Measurements from ENCODE around the gene SETD1B. TPM values are rescaled to one million over a fixed set of nuclear protein-coding genes. Genes with fewer than 3 reads are reported as not detected.

SETD1B gene
- total and polyA plus RNA-seq, 2 donors (not counting 1 experiment from before 2014, with no cell fraction given): 7.9 to 61.4 TPM

DNA sequence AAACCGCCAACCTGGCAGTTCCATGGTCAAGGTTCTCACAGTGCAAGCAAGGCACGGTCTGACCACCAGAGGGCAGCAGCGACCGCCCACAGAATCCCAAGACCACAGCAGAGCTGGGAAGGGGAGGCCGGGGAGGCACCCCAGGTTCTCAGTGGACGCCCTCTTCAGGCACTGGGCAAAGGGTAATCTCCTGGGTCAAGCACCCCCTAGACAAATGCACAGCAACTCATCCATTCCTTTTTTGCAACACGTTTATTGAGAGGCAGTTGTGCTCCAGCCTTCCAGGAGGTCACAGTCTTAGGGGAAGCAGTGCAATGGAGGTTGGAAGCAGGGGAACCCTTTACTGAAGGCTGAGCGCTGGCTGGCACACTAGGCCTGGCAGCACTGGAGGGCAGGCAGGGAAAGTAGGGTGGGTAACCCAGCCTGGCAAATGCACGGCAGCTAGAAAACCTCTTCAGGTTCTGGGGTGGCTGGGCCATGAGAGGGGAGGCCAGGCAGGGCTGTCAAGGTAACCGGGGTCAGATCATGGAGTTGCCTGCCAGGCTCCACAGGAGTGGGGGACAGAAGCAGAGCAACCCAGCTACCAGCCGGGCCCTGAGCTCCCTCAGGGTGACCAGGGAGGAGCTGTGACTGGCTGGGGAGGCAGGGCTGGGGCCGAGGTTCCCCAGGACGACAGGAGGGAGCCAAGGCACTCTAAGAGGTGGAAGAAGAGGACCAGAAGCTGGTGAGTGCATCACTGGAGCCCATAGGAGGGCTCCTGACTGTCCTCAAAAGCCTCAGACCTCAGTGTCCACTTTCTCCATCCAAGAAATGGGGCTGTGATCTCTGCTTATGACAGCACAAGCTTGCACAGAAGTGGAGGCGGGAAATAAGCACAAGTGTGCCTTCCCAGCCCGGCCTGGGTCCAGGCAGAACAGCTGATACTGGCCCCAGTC is 8.5 kb upstream of the SETD1B start:
- no peak for TF ChIP-seq EZH2 (IDR thresholded peaks at IDR 0.05; ENCODE audit: borderline replicate concordance, insufficient read depth, low read depth, low read length, poor library complexity, severe bottlenecking)
- TF ChIP-seq, protein P1, sequence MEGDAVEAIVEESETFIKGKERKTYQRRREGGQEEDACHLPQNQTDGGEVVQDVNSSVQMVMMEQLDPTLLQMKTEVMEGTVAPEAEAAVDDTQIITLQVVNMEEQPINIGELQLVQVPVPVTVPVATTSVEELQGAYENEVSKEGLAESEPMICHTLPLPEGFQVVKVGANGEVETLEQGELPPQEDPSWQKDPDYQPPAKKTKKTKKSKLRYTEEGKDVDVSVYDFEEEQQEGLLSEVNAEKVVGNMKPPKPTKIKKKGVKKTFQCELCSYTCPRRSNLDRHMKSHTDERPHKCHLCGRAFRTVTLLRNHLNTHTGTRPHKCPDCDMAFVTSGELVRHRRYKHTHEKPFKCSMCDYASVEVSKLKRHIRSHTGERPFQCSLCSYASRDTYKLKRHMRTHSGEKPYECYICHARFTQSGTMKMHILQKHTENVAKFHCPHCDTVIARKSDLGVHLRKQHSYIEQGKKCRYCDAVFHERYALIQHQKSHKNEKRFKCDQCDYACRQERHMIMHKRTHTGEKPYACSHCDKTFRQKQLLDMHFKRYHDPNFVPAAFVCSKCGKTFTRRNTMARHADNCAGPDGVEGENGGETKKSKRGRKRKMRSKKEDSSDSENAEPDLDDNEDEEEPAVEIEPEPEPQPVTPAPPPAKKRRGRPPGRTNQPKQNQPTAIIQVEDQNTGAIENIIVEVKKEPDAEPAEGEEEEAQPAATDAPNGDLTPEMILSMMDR (IDR thresholded peaks at IDR 0.05): peak; percentile 78
- H3K4me2 ChIP-seq (replicated peaks; ENCODE audit: low read depth, low read length, poor library complexity, severe bottlenecking): peak overlapping the region; percentile 99
- no peaks in the 10 kb centered on the region for H3K27me3 Mint-ChIP-seq
- ATAC-seq (ENCODE audit: low read depth) (peak; percentile 13), DNase-seq (peak; percentile 90)
- H3K4me1 Mint-ChIP-seq: peaks cover 57% of the 10 kb centered on the region
- peaks cover 3 to 26% of the 10 kb centered on the region in 2 experiments for H3K36me3 ChIP-seq (replicated peaks in 1 of 2; ENCODE audit: control extremely low read depth in 1 of 2, control insufficient read depth in 1 of 2, extremely low read depth in 1 of 2, insufficient read depth in 2 of 2, low read length in 1 of 2)
- peaks cover 42% of the 10 kb centered on the region for H4K20me1 ChIP-seq (ENCODE audit: control insufficient read depth, insufficient read depth, low read length, poor library complexity, severe bottlenecking)
- peak overlapping the region; percentile 51 for H3K9ac ChIP-seq (ENCODE audit: low read length)
- H3K9me3 ChIP-seq (ENCODE audit: control extremely low read depth in 1 of 3, control insufficient read depth in 2 of 3, insufficient read depth in 1 of 3, low read length in 2 of 3): no peaks in the 10 kb centered on the region
- ChIA-PET CTCF (interaction anchor here (0.8 to 33.5 kb wide), 33 partner anchors 7 to 586 kb away, joined by 3 to 1947 read pairs (median 6); partner anchors contain the start of genes CFAP251, ORAI1, PSMD9 and RHOF), POLR2A (interaction anchor here (0.6 to 8.5 kb wide), 10 partner anchors 11 to 243 kb away, joined by 3 to 267 read pairs (median 6); partner anchors contain the start of gene SETD1B)
- peaks cover 59% of the 10 kb centered on the region for H3K79me2 ChIP-seq (ENCODE audit: control insufficient read depth, insufficient read depth, low read length)
- peaks cover 43 to 68% of the 10 kb centered on the region in 2 donors for H3K4me1 ChIP-seq (ENCODE audit: control insufficient read depth in 2 of 2, insufficient read depth in 2 of 2, low read length in 2 of 2)
- peak overlapping the region; percentile 39 for H2AFZ ChIP-seq (ENCODE audit: insufficient read depth, low read depth, low read length, poor library complexity, severe bottlenecking)
- peak overlapping the region; percentile 31 to 67 for H3K27ac ChIP-seq (ENCODE audit: low read length in 2 of 2)
- intact Hi-C loops (cut with micrococcal nuclease): loop anchor here (1.0 to 10.0 kb wide), 3 partner anchors 17 to 230 kb away; partner anchors contain the start of gene BCL7A
- H3K27ac Mint-ChIP-seq: peak overlapping the region; percentile 90
- H3K9me3 Mint-ChIP-seq (ENCODE audit: insufficient read depth): no peaks in the 10 kb centered on the region
- peak overlapping the region in 4 of 5 experiments; percentile 16 to 92 (median 40) for H3K4me3 ChIP-seq (ENCODE audit: control extremely low read depth in 1 of 5, extremely low read depth in 1 of 5, insufficient read depth in 1 of 5, low read depth in 2 of 5, low read length in 4 of 5)
- no peaks in the 10 kb centered on the region for H3K27me3 ChIP-seq (replicated peaks in 1 of 4; ENCODE audit: control extremely low read depth in 1 of 4, control insufficient read depth in 3 of 4, insufficient read depth in 4 of 4, low read length in 3 of 4)
- 51% methylated on average over 13 of the region's 15 CpGs for WGBS (ENCODE audit: insufficient coverage)
- peak overlapping the region; percentile 88 for H3K4me3 Mint-ChIP-seq
